HL-60 (cell line): ENCODE data around the gene SLC5A5.

Experiments
- CTCF ChIP-seq: IDR thresholded peaks from one replicate; pipeline ENCODE4 v1.5.1; 2011; ENCODE audit warnings: low read length, control low read depth, inconsistent platforms; ENCODE audit not compliant: insufficient read depth
- GABPA ChIP-seq: IDR thresholded peaks from 2 replicates; pipeline ENCODE4 v1.6.1; 2012; ENCODE audit warnings: low read depth
- POLR2AphosphoS5 ChIP-seq: IDR thresholded peaks from 2 replicates; pipeline ENCODE4 v1.6.1; 2012; ENCODE audit warnings: low read depth

GRCh38 chr19:17877696-17878095 lies 6.0 kb downstream of the SLC5A5 start:
- TF ChIP-seq CTCF (no peak), POLR2AphosphoS5 (no peak), GABPA (no peak)
